MM.1S (cell line): ENCODE results near the gene DDX51.

ENCODE experiments used
- DNase-seq: peaks from one replicate; pipeline ENCODE4 v3.0.0-alpha.2; 2015
- H2AFZ ChIP-seq: fragments of 300-600 bp; sonication (generic); 2 replicates; pipeline ENCODE4 v1.6.0; 2016; ENCODE audit warnings: antibody characterized with exemption, low read length
- H3F3A ChIP-seq: fragments of 300-600 bp; sonication (generic); 2 replicates; pipeline ENCODE4 v1.6.1; 2016; ENCODE audit warnings: mild to moderate bottlenecking, antibody characterized with exemption, low read length, moderate library complexity, mixed read lengths; ENCODE audit not compliant: insufficient read depth
- H3K27ac ChIP-seq: fragments of 300-600 bp; sonication (generic); 2 replicates; pipeline ENCODE4 v1.5.1; 2016; ENCODE audit warnings: mild to moderate bottlenecking, low read length
- H3K27me3 ChIP-seq: fragments of 300-600 bp; sonication (generic); replicated peaks from 2 replicates; pipeline ENCODE4 v1.6.0; 2016; ENCODE audit warnings: low read length; ENCODE audit not compliant: insufficient read depth
- H3K36me3 ChIP-seq: fragments of 300-600 bp; sonication (generic); replicated peaks from 2 replicates; pipeline ENCODE4 v1.6.1; 2016; ENCODE audit warnings: mild to moderate bottlenecking, low read length, mixed read lengths; ENCODE audit not compliant: insufficient read depth
- H3K4me1 ChIP-seq: fragments of 300-600 bp; sonication (generic); 2 replicates; pipeline ENCODE4 v1.6.1; 2016; ENCODE audit warnings: low read length, mixed read lengths
- H3K4me2 ChIP-seq: fragments of 300-600 bp; sonication (generic); 2 replicates; pipeline ENCODE4 v1.6.0; 2016; ENCODE audit warnings: low read depth, low read length
- H3K4me3 ChIP-seq: fragments of 300-600 bp; sonication (generic); 2 replicates; pipeline ENCODE4 v1.5.1; 2016; ENCODE audit warnings: low read length, mixed read lengths
- H3K79me2 ChIP-seq: fragments of 300-600 bp; sonication (generic); 2 replicates; pipeline ENCODE4 v1.6.1; 2016; ENCODE audit warnings: mixed run types, low read length, mixed read lengths
- H3K9ac ChIP-seq: fragments of 300-600 bp; sonication (generic); 2 replicates; pipeline ENCODE4 v1.6.1; 2016; ENCODE audit warnings: low read length, mixed read lengths
- H3K9me2 ChIP-seq: fragments of 300-600 bp; sonication (generic); replicated peaks from 2 replicates; pipeline ENCODE4 v1.6.1; 2016; ENCODE audit warnings: mild to moderate bottlenecking, low read length, mixed read lengths; ENCODE audit not compliant: insufficient read depth
- H3K9me3 ChIP-seq: fragments of 300-600 bp; sonication (generic); replicated peaks from 2 replicates; pipeline ENCODE4 v1.6.1; 2016; ENCODE audit warnings: mild to moderate bottlenecking, low read length, mixed read lengths; ENCODE audit not compliant: insufficient read depth
- H4K20me1 ChIP-seq: fragments of 300-600 bp; sonication (generic); 2 replicates; pipeline ENCODE4 v1.6.1; 2016; ENCODE audit warnings: mild to moderate bottlenecking, low read length, moderate library complexity, mixed read lengths; ENCODE audit not compliant: insufficient read depth
- EZH2 ChIP-seq: fragments of 300-600 bp; sonication (generic); optimal IDR thresholded peaks from 2 replicates; pipeline ENCODE3; 2017; ENCODE audit warnings: low read depth, mild to moderate bottlenecking, antibody characterized with exemption, low read length, mixed read lengths
- EZH2phosphoT487 ChIP-seq: fragments of 300-600 bp; sonication (generic); IDR thresholded peaks from 2 replicates; pipeline ENCODE4 v1.6.1; 2018; ENCODE audit warnings: antibody characterized with exemption, low read length
- TF ChIP-seq, protein P1 (sequence below): fragments of 300-600 bp; sonication (generic); IDR thresholded peaks from 2 replicates; pipeline ENCODE4 v1.5.1; 2016; ENCODE audit warnings: antibody characterized with exemption, low read length, mixed read lengths

Gene DDX51

DNA sequence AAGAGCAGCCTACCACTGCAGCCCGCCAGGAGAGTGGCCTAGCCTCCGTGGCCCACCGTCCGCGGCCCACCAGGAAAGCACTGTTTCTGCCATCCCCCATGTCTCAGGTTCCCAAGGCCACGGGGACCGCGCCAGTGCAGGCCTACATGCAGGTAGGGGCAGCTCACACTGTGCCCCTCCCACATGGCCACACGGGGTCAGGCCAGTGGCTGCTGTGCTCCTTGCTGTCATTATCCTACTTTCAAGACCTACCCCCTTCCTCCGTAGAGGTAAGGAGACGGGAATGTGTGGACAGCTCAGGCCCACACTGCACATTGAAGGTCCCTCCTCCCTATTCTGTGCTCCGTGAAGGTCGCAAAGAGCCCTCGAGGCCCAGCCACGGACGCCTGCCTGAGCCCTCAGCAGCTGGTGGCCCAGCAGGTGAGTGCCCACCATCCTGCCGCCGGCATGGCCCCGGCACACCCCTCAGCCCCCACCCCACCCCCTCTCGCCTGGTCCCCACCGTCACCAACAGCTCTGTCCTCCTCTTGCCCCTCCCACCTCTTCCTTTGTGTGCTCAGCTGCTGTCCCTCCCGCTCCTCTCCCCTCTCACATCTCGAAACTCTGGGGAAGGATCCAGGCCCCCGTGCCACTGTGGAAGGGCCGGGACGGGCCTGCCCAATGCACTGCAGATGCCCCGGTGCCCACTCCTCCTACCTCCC lies 10.0 kb downstream of the DDX51 start:
- no peaks in the 10 kb centered on the region for H3F3A ChIP-seq

GRCh38 chr12:132132609-132133430 lies 11.3 kb downstream of the DDX51 start:
- H3K27ac ChIP-seq: no peak overlapping the region
- no peak overlapping the region for H2AFZ ChIP-seq
- H3K4me1 ChIP-seq: no peaks in the 10 kb centered on the region
- no peak for DNase-seq
- H4K20me1 ChIP-seq: no peaks in the 10 kb centered on the region
- no peak overlapping the region for H3K4me3 ChIP-seq
- H3K79me2 ChIP-seq: no peaks in the 10 kb centered on the region
- no peaks in the 10 kb centered on the region for H3K9me2 ChIP-seq
- no peak overlapping the region for H3K9ac ChIP-seq
- H3K36me3 ChIP-seq: no peaks in the 10 kb centered on the region
- TF ChIP-seq EZH2 (no peak), EZH2phosphoT487 (no peak)
- TF ChIP-seq, protein P1, sequence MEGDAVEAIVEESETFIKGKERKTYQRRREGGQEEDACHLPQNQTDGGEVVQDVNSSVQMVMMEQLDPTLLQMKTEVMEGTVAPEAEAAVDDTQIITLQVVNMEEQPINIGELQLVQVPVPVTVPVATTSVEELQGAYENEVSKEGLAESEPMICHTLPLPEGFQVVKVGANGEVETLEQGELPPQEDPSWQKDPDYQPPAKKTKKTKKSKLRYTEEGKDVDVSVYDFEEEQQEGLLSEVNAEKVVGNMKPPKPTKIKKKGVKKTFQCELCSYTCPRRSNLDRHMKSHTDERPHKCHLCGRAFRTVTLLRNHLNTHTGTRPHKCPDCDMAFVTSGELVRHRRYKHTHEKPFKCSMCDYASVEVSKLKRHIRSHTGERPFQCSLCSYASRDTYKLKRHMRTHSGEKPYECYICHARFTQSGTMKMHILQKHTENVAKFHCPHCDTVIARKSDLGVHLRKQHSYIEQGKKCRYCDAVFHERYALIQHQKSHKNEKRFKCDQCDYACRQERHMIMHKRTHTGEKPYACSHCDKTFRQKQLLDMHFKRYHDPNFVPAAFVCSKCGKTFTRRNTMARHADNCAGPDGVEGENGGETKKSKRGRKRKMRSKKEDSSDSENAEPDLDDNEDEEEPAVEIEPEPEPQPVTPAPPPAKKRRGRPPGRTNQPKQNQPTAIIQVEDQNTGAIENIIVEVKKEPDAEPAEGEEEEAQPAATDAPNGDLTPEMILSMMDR: no peak
- H3K9me3 ChIP-seq: no peaks in the 10 kb centered on the region
- H3K4me2 ChIP-seq: no peak overlapping the region
- no peaks in the 10 kb centered on the region for H3K27me3 ChIP-seq
- H3F3A ChIP-seq: no peaks in the 10 kb centered on the region

More for the DNA sequence above, 10.0 kb downstream of the DDX51 start:
- Histone ChIP-seq H3K4me2 (no peak overlapping the region), H3K79me2 (no peaks in the 10 kb centered on the region), H3K4me3 (no peak overlapping the region), H3K36me3 (no peaks in the 10 kb centered on the region), H3K9me3 (no peaks in the 10 kb centered on the region), H3K27me3 (no peaks in the 10 kb centered on the region), H3K9ac (no peak overlapping the region), H2AFZ (no peak overlapping the region), H3K27ac (no peak overlapping the region), H3K9me2 (no peaks in the 10 kb centered on the region), H4K20me1 (no peaks in the 10 kb centered on the region), H3K4me1 (no peaks in the 10 kb centered on the region)
- TF ChIP-seq EZH2: no peak
- TF ChIP-seq EZH2phosphoT487: no peak
- TF ChIP-seq, protein P1: no peak
- DNase-seq: no peak

- Histone ChIP-seq H3K4me1 (no peaks in the 10 kb centered on the region), H3K27me3 (no peaks in the 10 kb centered on the region), H3K9me3 (no peaks in the 10 kb centered on the region), H3K36me3 (no peaks in the 10 kb centered on the region), H3K79me2 (no peaks in the 10 kb centered on the region), H3K4me2 (no peak overlapping the region), H3K4me3 (no peak overlapping the region), H2AFZ (no peak overlapping the region), H3K27ac (no peak overlapping the region), H3F3A (no peaks in the 10 kb centered on the region), H3K9ac (no peak overlapping the region), H3K9me2 (no peaks in the 10 kb centered on the region), H4K20me1 (no peaks in the 10 kb centered on the region)
- TF ChIP-seq, protein P1: no peak
- no peak for TF ChIP-seq EZH2phosphoT487
- no peak for TF ChIP-seq EZH2
- no peak for DNase-seq
These were observed 12.2 kb downstream of the DDX51 start for GRCh38 chr12:132131952-132132351.
